ENCODE measurements around the gene QRICH1. TPM values are rescaled to one million over a fixed set of nuclear protein-coding genes. Genes with fewer than 3 reads are reported as not detected.

The QRICH1 gene
- total and polyA plus RNA-seq, 7 donors: 21.5 to 83.9 (median 52.8) TPM

- peak; percentile 91 to 92 for DNase-seq
- Histone ChIP-seq H3K4me1 (peaks cover 25% of the 10 kb centered on the region), H3K27ac (peak within 1 kb of the TSS; percentile 78), H3K27me3 (ENCODE audit: insufficient read depth in 3 of 3, low read length in 2 of 3) (no peaks in the 10 kb centered on the region), H3K4me3 (peak within 1 kb of the TSS; percentile 94), H3K9me3 (no peaks in the 10 kb centered on the region), H3K36me3 (ENCODE audit: insufficient read depth in 1 of 2, low read depth in 1 of 2) (peaks cover 0 to 21% of the 10 kb centered on the region in 2 donors)
- intact Hi-C loops (cut with DNase I): loop anchor here in 1 of 2 donors (5.0 kb wide), 1 partner anchor 102 kb away; the partner anchor contains the start of gene QRICH1
- 1% methylated on average over 52 to 91 of the region's 91 CpGs for WGBS, 3 donors
- ATAC-seq: peak; percentile 78 to 87 (median 86)
- peak; percentile 25 for TF ChIP-seq CTCF (IDR thresholded peaks at IDR 0.05)
These were observed 103.9 kb downstream of the QRICH1 start, which contains the start of gene P4HTM for GRCh38 chr3:48989796-48990635. Gene P4HTM, plus strand, starts transcription at chr3:48990241. Its CDS starts 16 bp downstream, at chr3:48990257.

GRCh38 chr3:48989126-48989795 lies 104.6 kb downstream of the QRICH1 start:
- DNase-seq (no peak), ATAC-seq (no peak)
- H3K4me1 ChIP-seq: peaks cover 25% of the 10 kb centered on the region
- TF ChIP-seq CTCF (IDR thresholded peaks at IDR 0.05): no peak
- H3K4me3 ChIP-seq: peak overlapping the region; percentile 94
- intact Hi-C loops (cut with DNase I): loop anchor here in 1 of 2 donors (5.0 kb wide), 1 partner anchor 103 kb away; the partner anchor contains the start of gene QRICH1
- H3K27me3 ChIP-seq (ENCODE audit: insufficient read depth in 3 of 3, low read length in 2 of 3): no peaks in the 10 kb centered on the region
- H3K9me3 ChIP-seq: no peaks in the 10 kb centered on the region
- H3K36me3 ChIP-seq (ENCODE audit: insufficient read depth in 1 of 2, low read depth in 1 of 2): peaks cover 0 to 28% of the 10 kb centered on the region in 2 donors
- WGBS, 3 donors: 7 to 10% (median 8%) methylated on average over 21 of the region's 21 CpGs
- H3K27ac ChIP-seq: peak overlapping the region; percentile 78

GRCh38 chr3:48985831-48986376 lies 108.0 kb downstream of the QRICH1 start:
- no peak for ATAC-seq
- no peak overlapping the region for H3K4me3 ChIP-seq
- DNase-seq: no peak
- H3K36me3 ChIP-seq (ENCODE audit: insufficient read depth in 1 of 2, low read depth in 1 of 2): peaks cover 0 to 62% of the 10 kb centered on the region in 2 donors
- no peak for TF ChIP-seq CTCF (IDR thresholded peaks at IDR 0.05)
- no peaks in the 10 kb centered on the region for H3K9me3 ChIP-seq
- intact Hi-C loops (cut with DNase I): loop anchor here in 1 of 2 donors (5.0 kb wide), 1 partner anchor 106 kb away; the partner anchor contains the start of gene QRICH1
- H3K4me1 ChIP-seq: peaks cover 6% of the 10 kb centered on the region
- H3K27me3 ChIP-seq (ENCODE audit: insufficient read depth in 3 of 3, low read length in 2 of 3): no peaks in the 10 kb centered on the region
- WGBS, 3 donors: 84 to 93% (median 88%) methylated on average over 7 of the region's 7 CpGs
- H3K27ac ChIP-seq: no peak overlapping the region

- DNase-seq (no peak), ATAC-seq (no peak)
- H3K4me3 ChIP-seq: no peak overlapping the region
- H3K36me3 ChIP-seq (ENCODE audit: insufficient read depth in 1 of 2, low read depth in 1 of 2): peaks cover 5 to 74% of the 10 kb centered on the region in 2 donors
- intact Hi-C loops (cut with DNase I): loop anchor here in 1 of 2 donors (5.0 kb wide), 1 partner anchor 108 kb away; the partner anchor contains the start of gene QRICH1
- peaks cover 4% of the 10 kb centered on the region for H3K4me1 ChIP-seq
- no peaks in the 10 kb centered on the region for H3K27me3 ChIP-seq (ENCODE audit: insufficient read depth in 3 of 3, low read length in 2 of 3)
- no peak for TF ChIP-seq CTCF (IDR thresholded peaks at IDR 0.05)
- no peak overlapping the region for H3K27ac ChIP-seq
- H3K9me3 ChIP-seq: no peaks in the 10 kb centered on the region
These were observed 109.2 kb downstream of the QRICH1 start for GRCh38 chr3:48984663-48985062.

Data from psoas muscle (tissue), 8 donors.